OCI-M2 (cell line): ENCODE results near the gene FRRS1.
"Not testable (repeated sequence)": the region's sequence is repeated elsewhere in the genome, so short reads cannot be mapped to it uniquely, and the experiment has no call there.

Experiments used
- DNase-seq: peaks from one replicate; lab custom pipeline; 2025; ENCODE audit not compliant: unreplicated experiment; lab: John Stamatoyannopoulos, UW

FRRS1 gene, protein sequence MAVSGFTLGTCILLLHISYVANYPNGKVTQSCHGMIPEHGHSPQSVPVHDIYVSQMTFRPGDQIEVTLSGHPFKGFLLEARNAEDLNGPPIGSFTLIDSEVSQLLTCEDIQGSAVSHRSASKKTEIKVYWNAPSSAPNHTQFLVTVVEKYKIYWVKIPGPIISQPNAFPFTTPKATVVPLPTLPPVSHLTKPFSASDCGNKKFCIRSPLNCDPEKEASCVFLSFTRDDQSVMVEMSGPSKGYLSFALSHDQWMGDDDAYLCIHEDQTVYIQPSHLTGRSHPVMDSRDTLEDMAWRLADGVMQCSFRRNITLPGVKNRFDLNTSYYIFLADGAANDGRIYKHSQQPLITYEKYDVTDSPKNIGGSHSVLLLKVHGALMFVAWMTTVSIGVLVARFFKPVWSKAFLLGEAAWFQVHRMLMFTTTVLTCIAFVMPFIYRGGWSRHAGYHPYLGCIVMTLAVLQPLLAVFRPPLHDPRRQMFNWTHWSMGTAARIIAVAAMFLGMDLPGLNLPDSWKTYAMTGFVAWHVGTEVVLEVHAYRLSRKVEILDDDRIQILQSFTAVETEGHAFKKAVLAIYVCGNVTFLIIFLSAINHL

DNA sequence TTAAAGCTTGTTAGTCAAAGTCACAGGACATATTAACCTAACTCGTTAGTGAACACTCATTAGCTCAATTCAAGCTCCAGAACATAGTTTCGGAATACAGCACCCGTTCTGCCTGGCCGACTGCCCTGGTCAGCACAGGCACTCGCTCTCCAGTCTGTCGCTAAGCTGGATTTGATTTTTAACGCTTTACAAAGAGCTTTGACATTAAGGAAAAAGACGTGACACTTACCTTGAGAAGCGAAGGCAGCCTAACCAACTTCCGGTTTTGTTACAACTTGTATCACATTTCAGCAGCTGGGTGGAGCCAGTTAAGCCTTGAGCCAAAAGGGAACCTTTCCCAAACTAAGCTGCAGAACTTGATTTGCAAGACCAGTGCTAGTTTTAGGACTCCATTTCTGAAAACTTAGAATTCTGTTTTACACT lies at the start of gene FRRS1:
Gene FRRS1, minus strand, starts transcription at position 258 of the 423 bp plus-strand sequence. CDS start 17,867 bp downstream, outside the sequence.
- no peak for DNase-seq

DNA sequence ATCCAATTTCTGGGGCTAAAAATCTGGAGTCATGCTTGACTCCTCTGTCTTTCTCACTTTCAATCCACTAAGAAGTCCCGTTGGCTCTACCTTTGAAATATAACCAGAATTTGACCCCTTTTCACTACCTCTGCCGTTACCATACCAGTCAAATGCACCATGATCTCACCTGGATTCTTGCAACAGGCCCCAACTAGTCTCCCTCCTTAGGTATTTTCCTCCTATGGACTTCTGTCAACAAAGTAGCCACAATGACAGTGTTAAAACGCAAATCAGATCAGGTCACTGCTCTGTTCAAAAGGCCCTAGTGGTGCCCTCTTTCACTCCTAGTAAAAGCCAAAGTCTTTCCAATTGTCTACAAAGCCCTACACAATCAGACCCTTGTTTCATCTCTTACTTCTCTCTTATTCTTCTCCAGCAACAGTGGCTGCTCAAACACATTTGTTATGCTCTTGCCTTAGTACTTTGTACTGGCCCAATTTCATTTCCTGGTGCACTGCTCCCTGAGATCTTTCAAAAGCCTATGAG lies 48.0 kb upstream of the FRRS1 start:
- DNase-seq = no peak

DNA sequence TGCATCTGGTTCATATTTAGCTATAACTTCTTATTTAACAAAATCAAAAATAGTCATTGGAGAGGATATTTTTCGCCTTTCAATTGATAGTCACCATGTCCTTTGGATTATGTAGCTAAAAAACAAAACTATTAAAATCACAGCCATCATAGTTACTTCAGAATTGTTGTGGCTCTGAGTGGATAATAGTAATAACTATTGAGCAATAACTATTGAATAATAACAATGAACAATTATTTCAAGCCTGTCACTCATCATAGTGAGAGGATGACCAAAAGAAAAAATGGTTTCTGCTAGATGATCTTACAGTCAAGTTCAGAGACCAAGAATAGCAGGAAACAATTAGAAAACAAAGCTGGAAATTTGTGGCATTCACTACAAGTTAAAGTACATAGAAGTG lies 45.3 kb upstream of the FRRS1 start:
- no peak for DNase-seq

GRCh38 chr1:99811075-99811474 lies 44.6 kb upstream of the FRRS1 start:
- DNase-seq = no peak

- peak; percentile 54 for DNase-seq
These were observed 42.1 kb upstream of the FRRS1 start for GRCh38 chr1:99808391-99809115.

- no peak for DNase-seq
These were observed 40.4 kb upstream of the FRRS1 start for GRCh38 chr1:99806882-99807281.

DNA sequence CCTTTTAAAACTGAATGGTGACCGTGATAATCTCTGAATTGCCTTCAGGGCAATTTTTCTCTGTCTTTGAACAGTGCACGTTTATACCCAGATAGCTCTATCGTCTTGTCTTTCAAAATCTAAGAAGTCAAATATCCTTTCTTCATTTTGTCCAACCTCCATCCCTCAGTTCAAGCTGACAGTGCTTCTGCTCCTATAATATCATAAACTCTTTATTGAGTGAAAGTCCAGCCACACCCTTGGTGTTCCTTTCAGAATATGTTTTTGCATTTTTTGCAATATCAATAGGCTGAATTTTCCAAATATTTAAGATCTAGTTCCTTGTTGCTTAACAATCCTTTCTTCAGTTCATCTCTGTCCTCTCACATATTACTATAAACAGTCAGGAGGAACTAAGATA lies 35.1 kb upstream of the FRRS1 start:
- DNase-seq = no peak

- not testable (repeated sequence) for DNase-seq
These were observed 27.4 kb upstream of the FRRS1 start for GRCh38 chr1:99793861-99794260.

GRCh38 chr1:99789715-99790114 lies 23.3 kb upstream of the FRRS1 start:
- no peak for DNase-seq

GRCh38 chr1:99788896-99789295 lies 22.5 kb upstream of the FRRS1 start:
- DNase-seq = no peak

GRCh38 chr1:99786751-99787501 lies 20.5 kb upstream of the FRRS1 start:
- no peak for DNase-seq

DNA sequence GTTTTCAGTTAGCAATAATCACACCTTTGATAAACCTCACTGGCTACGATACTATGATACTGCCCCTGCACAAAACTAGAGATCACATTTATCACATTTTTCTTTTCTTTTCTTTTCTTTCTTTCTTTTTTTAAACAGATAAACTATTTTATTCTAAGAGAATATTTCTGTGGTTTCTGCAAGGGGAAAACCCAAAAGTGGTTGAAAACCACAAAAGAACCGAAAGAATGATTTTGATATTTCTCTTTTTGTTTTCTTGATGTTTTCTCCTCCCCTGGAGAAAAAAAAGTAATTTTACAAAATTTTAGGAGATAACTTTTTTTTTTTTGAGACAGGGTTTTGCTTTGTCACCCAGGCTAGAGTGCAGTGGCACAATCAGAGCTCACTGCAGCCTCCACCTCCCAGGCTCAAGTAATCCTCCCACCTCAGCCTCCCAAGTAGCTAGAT lies 18.4 kb upstream of the FRRS1 start:
- no peak for DNase-seq

- no peak for DNase-seq
These were observed 17.7 kb upstream of the FRRS1 start for GRCh38 chr1:99784143-99784542.

GRCh38 chr1:99782920-99783319 lies 16.5 kb upstream of the FRRS1 start:
- DNase-seq = no peak

- no peak for DNase-seq
These were observed 16.0 kb upstream of the FRRS1 start for GRCh38 chr1:99782397-99782796.

DNA sequence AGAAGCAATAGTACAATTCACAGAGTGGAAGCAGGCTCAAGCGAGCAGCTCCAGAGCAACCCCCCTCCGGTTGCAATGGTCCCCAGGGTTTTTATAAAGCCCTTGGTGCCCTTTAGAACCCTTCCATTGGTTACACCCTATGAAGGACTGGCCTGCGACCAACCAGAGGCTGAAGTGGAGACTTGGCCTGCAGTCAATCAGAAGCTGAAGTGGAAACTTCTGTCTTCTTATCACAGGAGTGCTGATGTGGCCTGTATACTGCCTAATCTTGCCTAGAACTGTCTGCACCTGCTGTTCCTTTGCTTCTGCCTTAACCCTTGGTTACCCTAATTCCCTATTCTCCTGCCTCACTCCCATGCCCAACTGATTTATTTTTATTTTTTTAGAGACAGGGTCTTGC lies 15.4 kb upstream of the FRRS1 start:
- no peak for DNase-seq

DNA sequence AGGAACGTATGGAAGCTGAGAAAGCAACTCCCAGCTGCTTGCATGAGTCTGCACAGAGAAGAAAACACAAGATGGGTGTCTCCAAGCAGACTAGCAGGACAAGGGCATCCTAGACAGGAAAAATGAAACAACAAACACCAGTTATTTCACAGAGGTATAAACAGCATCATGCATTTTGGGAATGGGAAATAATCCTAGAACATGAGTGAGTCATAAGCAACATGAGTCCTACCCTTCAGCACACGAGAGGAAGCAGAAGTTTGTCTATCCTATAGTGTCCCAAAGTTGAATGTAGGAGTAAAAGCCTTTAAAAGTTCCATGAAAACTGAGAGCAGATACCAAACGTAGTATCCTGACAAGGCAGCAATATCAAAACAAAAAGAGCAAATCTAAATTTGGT lies 11.3 kb upstream of the FRRS1 start:
- DNase-seq = no peak

DNA sequence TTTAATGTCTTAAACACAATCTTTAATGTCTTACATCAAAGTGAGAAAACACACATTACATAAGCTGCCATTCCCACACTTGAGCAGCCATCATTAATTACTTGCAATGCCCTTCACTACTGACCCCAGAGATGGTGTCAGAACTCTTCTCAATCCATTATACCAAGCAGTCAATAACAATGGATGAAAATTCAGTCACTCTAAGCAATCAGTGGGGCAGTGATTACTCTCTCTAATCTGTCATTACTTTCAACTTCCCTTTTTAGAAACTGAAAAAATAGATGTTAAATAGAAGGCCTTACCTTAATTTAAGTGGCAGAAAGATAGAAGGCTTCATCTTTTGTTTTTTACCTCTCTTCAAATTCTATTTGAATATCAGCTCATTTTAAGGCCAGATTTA lies 9.7 kb upstream of the FRRS1 start:
- DNase-seq = no peak

DNA sequence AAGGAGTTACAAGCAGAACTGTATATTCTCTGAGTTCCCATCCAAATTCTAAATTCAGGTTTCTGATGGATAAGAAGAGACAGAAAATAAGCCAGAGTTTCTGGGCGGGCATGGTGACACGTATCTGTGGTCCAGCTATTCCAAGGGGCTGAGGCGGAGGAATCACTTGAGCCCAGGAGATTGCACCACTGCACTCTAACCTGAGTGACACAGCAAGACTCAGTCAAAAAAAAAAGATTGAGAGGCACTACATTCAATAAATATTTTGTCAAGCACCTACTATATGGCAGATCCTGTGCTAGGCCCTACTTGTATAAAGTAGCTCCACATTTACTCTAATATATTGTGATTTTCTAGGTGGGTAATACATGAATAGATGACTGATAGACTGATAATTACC lies 6.4 kb upstream of the FRRS1 start:
- no peak for DNase-seq

- peak; percentile 63 for DNase-seq
These were observed 5.1 kb upstream of the FRRS1 start for GRCh38 chr1:99771513-99771918.
